ENCODE results near the gene CACNA1I. TPM values are rescaled to one million over a fixed set of nuclear protein-coding genes. Genes with fewer than 3 reads are reported as not detected.

The CACNA1I gene
- total and polyA plus RNA-seq, 4 donors = 0.16 to 0.33 TPM; not detected in 2

GRCh38 chr22:39666926-39667325 lies 96.4 kb downstream of the CACNA1I start:
- H3K27me3 ChIP-seq (ENCODE audit: control insufficient read depth in 1 of 2, insufficient read depth in 2 of 2, low read length in 1 of 2) = no peaks in the 10 kb centered on the region
- no peaks in the 10 kb centered on the region for H3K4me1 ChIP-seq (ENCODE audit: control insufficient read depth in 1 of 2, insufficient read depth in 2 of 2, low read length in 2 of 2)
- DNase-seq = no peak
- H3K36me3 ChIP-seq (ENCODE audit: control insufficient read depth in 1 of 2, insufficient read depth in 2 of 2, low read length in 1 of 2) = no peaks in the 10 kb centered on the region
- no peak overlapping the region for H3K4me3 ChIP-seq (ENCODE audit: low read length in 2 of 2)
- H3K9me3 ChIP-seq (ENCODE audit: control insufficient read depth, low read length) = peaks cover 7% of the 10 kb centered on the region
- H3K27ac ChIP-seq (ENCODE audit: low read depth in 1 of 2, low read length in 2 of 2) = no peak overlapping the region
- no peak for ATAC-seq (ENCODE audit: low FRiP score)
- intact Hi-C loops (cut with DNase I) = no loop called here
- WGBS, 2 donors = 52 to 55% methylated on average over 7 of the region's 7 CpGs

GRCh38 chr22:39669432-39669831 lies 98.9 kb downstream of the CACNA1I start:
- Histone ChIP-seq H3K9me3 (ENCODE audit: control insufficient read depth, low read length) (peaks cover 24% of the 10 kb centered on the region), H3K4me3 (ENCODE audit: low read length in 2 of 2) (no peak overlapping the region), H3K27me3 (ENCODE audit: control insufficient read depth in 1 of 2, insufficient read depth in 2 of 2, low read length in 1 of 2) (no peaks in the 10 kb centered on the region), H3K27ac (ENCODE audit: low read depth in 1 of 2, low read length in 2 of 2) (no peak overlapping the region), H3K4me1 (ENCODE audit: control insufficient read depth in 1 of 2, insufficient read depth in 2 of 2, low read length in 2 of 2) (no peaks in the 10 kb centered on the region), H3K36me3 (ENCODE audit: control insufficient read depth in 1 of 2, insufficient read depth in 2 of 2, low read length in 1 of 2) (no peaks in the 10 kb centered on the region)
- 91 to 94% methylated on average over 2 of the region's 2 CpGs for WGBS, 2 donors
- DNase-seq = no peak
- intact Hi-C loops (cut with DNase I) = no loop called here
- no peak for ATAC-seq (ENCODE audit: low FRiP score)

- 96 to 97% methylated on average over 3 of the region's 3 CpGs for WGBS, 2 donors
- intact Hi-C loops (cut with DNase I) = no loop called here
These were observed 101.4 kb downstream of the CACNA1I start for GRCh38 chr22:39671936-39672335.

GRCh38 chr22:39674536-39674935 lies 104.0 kb downstream of the CACNA1I start:
- Histone ChIP-seq H3K4me1 (ENCODE audit: control insufficient read depth in 1 of 2, insufficient read depth in 2 of 2, low read length in 2 of 2) (no peaks in the 10 kb centered on the region), H3K27ac (ENCODE audit: low read depth in 1 of 2, low read length in 2 of 2) (no peak overlapping the region), H3K27me3 (ENCODE audit: control insufficient read depth in 1 of 2, insufficient read depth in 2 of 2, low read length in 1 of 2) (no peaks in the 10 kb centered on the region), H3K36me3 (ENCODE audit: control insufficient read depth in 1 of 2, insufficient read depth in 2 of 2, low read length in 1 of 2) (no peaks in the 10 kb centered on the region), H3K9me3 (ENCODE audit: control insufficient read depth, low read length) (peaks cover 20% of the 10 kb centered on the region), H3K4me3 (ENCODE audit: low read length in 2 of 2) (no peak overlapping the region)
- DNase-seq = no peak
- intact Hi-C loops (cut with DNase I) = no loop called here
- 58 to 59% methylated on average over 7 of the region's 7 CpGs for WGBS, 2 donors
- no peak for ATAC-seq (ENCODE audit: low FRiP score)

More at GRCh38 chr22:39671936-39672335, 101.4 kb downstream of the CACNA1I start:
- DNase-seq (no peak), ATAC-seq (ENCODE audit: low FRiP score) (no peak)
- H3K4me1 ChIP-seq (ENCODE audit: control insufficient read depth in 1 of 2, insufficient read depth in 2 of 2, low read length in 2 of 2) = no peaks in the 10 kb centered on the region
- peaks cover 24% of the 10 kb centered on the region for H3K9me3 ChIP-seq (ENCODE audit: control insufficient read depth, low read length)
- H3K27ac ChIP-seq (ENCODE audit: low read depth in 1 of 2, low read length in 2 of 2) = no peak overlapping the region
- H3K4me3 ChIP-seq (ENCODE audit: low read length in 2 of 2) = no peak overlapping the region
- no peaks in the 10 kb centered on the region for H3K36me3 ChIP-seq (ENCODE audit: control insufficient read depth in 1 of 2, insufficient read depth in 2 of 2, low read length in 1 of 2)
- H3K27me3 ChIP-seq (ENCODE audit: control insufficient read depth in 1 of 2, insufficient read depth in 2 of 2, low read length in 1 of 2) = no peaks in the 10 kb centered on the region

GRCh38 chr22:39675947-39676346 lies 105.4 kb downstream of the CACNA1I start:
- Histone ChIP-seq H3K27ac (ENCODE audit: low read depth in 1 of 2, low read length in 2 of 2) (no peak overlapping the region), H3K4me1 (ENCODE audit: control insufficient read depth in 1 of 2, insufficient read depth in 2 of 2, low read length in 2 of 2) (no peaks in the 10 kb centered on the region), H3K4me3 (ENCODE audit: low read length in 2 of 2) (no peak overlapping the region), H3K9me3 (ENCODE audit: control insufficient read depth, low read length) (peaks cover 19% of the 10 kb centered on the region), H3K27me3 (ENCODE audit: control insufficient read depth in 1 of 2, insufficient read depth in 2 of 2, low read length in 1 of 2) (no peaks in the 10 kb centered on the region), H3K36me3 (ENCODE audit: control insufficient read depth in 1 of 2, insufficient read depth in 2 of 2, low read length in 1 of 2) (no peaks in the 10 kb centered on the region)
- intact Hi-C loops (cut with DNase I) = no loop called here
- WGBS, 2 donors = 52 to 54% methylated on average over 10 of the region's 10 CpGs
- DNase-seq (no peak), ATAC-seq (ENCODE audit: low FRiP score) (no peak)

GRCh38 chr22:39677967-39678366 lies 107.4 kb downstream of the CACNA1I start:
- Histone ChIP-seq H3K9me3 (ENCODE audit: control insufficient read depth, low read length) (peaks cover 7% of the 10 kb centered on the region), H3K36me3 (ENCODE audit: control insufficient read depth in 1 of 2, insufficient read depth in 2 of 2, low read length in 1 of 2) (no peaks in the 10 kb centered on the region), H3K27me3 (ENCODE audit: control insufficient read depth in 1 of 2, insufficient read depth in 2 of 2, low read length in 1 of 2) (no peaks in the 10 kb centered on the region), H3K4me1 (ENCODE audit: control insufficient read depth in 1 of 2, insufficient read depth in 2 of 2, low read length in 2 of 2) (no peaks in the 10 kb centered on the region), H3K4me3 (ENCODE audit: low read length in 2 of 2) (no peak overlapping the region), H3K27ac (ENCODE audit: low read depth in 1 of 2, low read length in 2 of 2) (no peak overlapping the region)
- DNase-seq (no peak), ATAC-seq (ENCODE audit: low FRiP score) (no peak)
- 92 to 93% methylated on average over 12 of the region's 12 CpGs for WGBS, 2 donors
- intact Hi-C loops (cut with DNase I) = no loop called here

GRCh38 chr22:39678862-39679490 lies 108.4 kb downstream of the CACNA1I start:
- no peak for ATAC-seq (ENCODE audit: low FRiP score)

GRCh38 chr22:39679652-39680051 lies 109.1 kb downstream of the CACNA1I start:
- no peak for DNase-seq
- H3K27ac ChIP-seq (ENCODE audit: low read depth in 1 of 2, low read length in 2 of 2) = no peak overlapping the region
- no peak overlapping the region for H3K4me3 ChIP-seq (ENCODE audit: low read length in 2 of 2)
- intact Hi-C loops (cut with DNase I) = no loop called here
- H3K36me3 ChIP-seq (ENCODE audit: control insufficient read depth in 1 of 2, insufficient read depth in 2 of 2, low read length in 1 of 2) = no peaks in the 10 kb centered on the region
- no peaks in the 10 kb centered on the region for H3K27me3 ChIP-seq (ENCODE audit: control insufficient read depth in 1 of 2, insufficient read depth in 2 of 2, low read length in 1 of 2)
- no peak for ATAC-seq (ENCODE audit: low FRiP score)
- no peaks in the 10 kb centered on the region for H3K4me1 ChIP-seq (ENCODE audit: control insufficient read depth in 1 of 2, insufficient read depth in 2 of 2, low read length in 2 of 2)
- 88 to 93% methylated on average over 17 of the region's 17 CpGs for WGBS, 2 donors
- no peaks in the 10 kb centered on the region for H3K9me3 ChIP-seq (ENCODE audit: control insufficient read depth, low read length)

More at GRCh38 chr22:39678862-39679490, 108.4 kb downstream of the CACNA1I start:
- intact Hi-C loops (cut with DNase I) = no loop called here
- Histone ChIP-seq H3K27ac (ENCODE audit: low read depth in 1 of 2, low read length in 2 of 2) (no peak overlapping the region), H3K27me3 (ENCODE audit: control insufficient read depth in 1 of 2, insufficient read depth in 2 of 2, low read length in 1 of 2) (no peaks in the 10 kb centered on the region), H3K4me1 (ENCODE audit: control insufficient read depth in 1 of 2, insufficient read depth in 2 of 2, low read length in 2 of 2) (no peaks in the 10 kb centered on the region), H3K9me3 (ENCODE audit: control insufficient read depth, low read length) (no peaks in the 10 kb centered on the region), H3K4me3 (ENCODE audit: low read length in 2 of 2) (no peak overlapping the region), H3K36me3 (ENCODE audit: control insufficient read depth in 1 of 2, insufficient read depth in 2 of 2, low read length in 1 of 2) (no peaks in the 10 kb centered on the region)
- 92% methylated on average over 46 to 47 of the region's 47 CpGs for WGBS, 2 donors
- DNase-seq = no peak

- ATAC-seq (ENCODE audit: low FRiP score) (no peak), DNase-seq (no peak)
- Histone ChIP-seq H3K36me3 (ENCODE audit: control insufficient read depth in 1 of 2, insufficient read depth in 2 of 2, low read length in 1 of 2) (no peaks in the 10 kb centered on the region), H3K27ac (ENCODE audit: low read depth in 1 of 2, low read length in 2 of 2) (no peak overlapping the region), H3K4me1 (ENCODE audit: control insufficient read depth in 1 of 2, insufficient read depth in 2 of 2, low read length in 2 of 2) (no peaks in the 10 kb centered on the region), H3K4me3 (ENCODE audit: low read length in 2 of 2) (no peak overlapping the region), H3K27me3 (ENCODE audit: control insufficient read depth in 1 of 2, insufficient read depth in 2 of 2, low read length in 1 of 2) (no peaks in the 10 kb centered on the region), H3K9me3 (ENCODE audit: control insufficient read depth, low read length) (no peaks in the 10 kb centered on the region)
- 93 to 94% methylated on average over 8 to 9 of the region's 9 CpGs for WGBS, 2 donors
- intact Hi-C loops (cut with DNase I) = no loop called here
These were observed 109.9 kb downstream of the CACNA1I start for GRCh38 chr22:39680486-39680885.
